ENCODE results near the gene SARDH. TPM values are rescaled to one million over a fixed set of nuclear protein-coding genes. Genes with fewer than 3 reads are reported as not detected.

Gene SARDH
- total and polyA plus RNA-seq, 9 of the 15 experiments (the other 6 are each of a cell fraction or from before 2014, with no cell fraction given), result 0.14 TPM; not detected in 8

- no peak for TF ChIP-seq ZBTB49 (CRISPR knock-in tag; IDR thresholded peaks at IDR 0.05; ENCODE audit: borderline replicate concordance)
- TF ChIP-seq GTF2E2 (tag; IDR thresholded peaks at IDR 0.05), result no peak
- TF ChIP-seq ZNF3 (CRISPR knock-in tag; IDR thresholded peaks at IDR 0.05), result no peak
- TF ChIP-seq DDX20 (tag; IDR thresholded peaks at IDR 0.05; ENCODE audit: low read depth), result no peak
- TF ChIP-seq CREBBP (IDR thresholded peaks at IDR 0.05; ENCODE audit: low read depth, low read length), result no peak
- no peak for TF ChIP-seq ARID4B (CRISPR knock-in tag; IDR thresholded peaks at IDR 0.05)
- no peak for TF ChIP-seq ZBTB33 (CRISPR knock-in tag; IDR thresholded peaks at IDR 0.05)
- TF ChIP-seq PATZ1 (CRISPR knock-in tag; IDR thresholded peaks at IDR 0.05; ENCODE audit: borderline replicate concordance), result no peak
- TF ChIP-seq SRSF7 (optimal IDR thresholded peaks at IDR 0.05; ENCODE audit: low read depth, low read length), result no peak
- no peak for TF ChIP-seq POU5F1 (IDR thresholded peaks at IDR 0.05; ENCODE audit: borderline replicate concordance, low read depth, low read length, partially characterized antibody)
- no peak for TF ChIP-seq ZBTB34 (CRISPR knock-in tag; IDR thresholded peaks at IDR 0.05)
These were observed 81.7 kb downstream of the SARDH start (continued) for GRCh38 chr9:133656211-133657119.
